ENCODE results near the gene EN1. TPM values are rescaled to one million over a fixed set of nuclear protein-coding genes. Genes with fewer than 3 reads are reported as not detected.

Gene EN1
- total and polyA plus RNA-seq, 2 donors (not counting 3 experiments of a cell fraction or from before 2014, with no cell fraction given): not detected

DNA sequence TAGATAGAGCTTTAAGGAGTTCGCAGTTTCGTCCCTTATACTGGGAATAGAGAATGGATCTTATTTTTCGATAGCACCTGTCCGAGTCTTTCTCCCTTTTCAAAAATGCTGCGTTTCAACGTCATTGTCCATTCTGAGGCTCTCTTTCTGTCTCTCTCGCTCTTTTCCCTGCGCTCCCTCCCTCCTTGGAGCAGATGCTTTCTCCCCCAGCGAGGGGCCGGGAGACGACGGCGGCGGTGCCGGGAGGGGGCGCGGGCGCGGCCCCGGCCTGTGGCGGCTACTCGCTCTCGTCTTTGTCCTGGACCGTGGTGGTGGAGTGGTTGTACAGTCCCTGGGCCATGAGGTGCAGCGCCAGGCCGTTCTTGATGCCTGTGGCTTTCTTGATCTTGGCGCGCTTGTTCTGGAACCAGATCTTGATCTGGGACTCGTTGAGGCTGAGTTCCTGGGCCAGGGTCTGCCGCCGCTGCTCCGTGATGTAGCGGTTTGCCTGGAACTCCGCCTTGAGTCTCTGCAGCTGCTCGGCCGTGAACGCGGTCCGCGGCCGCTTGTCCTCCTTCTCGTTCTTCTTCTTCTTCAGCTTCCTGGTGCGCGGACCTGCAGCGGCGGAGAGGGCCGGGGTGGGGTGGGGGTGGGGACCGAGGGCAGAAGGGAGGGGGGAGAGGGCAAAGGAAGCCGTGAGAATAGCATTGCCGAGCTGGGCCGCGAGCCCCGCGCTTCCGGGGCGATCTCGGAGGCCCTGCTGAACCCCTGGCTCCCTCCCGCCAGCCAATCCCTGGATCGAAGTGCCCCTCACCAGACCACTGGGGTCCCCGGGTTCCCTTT lies 4.6 kb downstream of the EN1 start:
- Histone ChIP-seq H3K79me2 (ENCODE audit: control insufficient read depth, insufficient read depth, low read length) (no peaks in the 10 kb centered on the region), H2AFZ (ENCODE audit: low read depth, low read length) (no peak overlapping the region), H3K9me3 (replicated peaks; ENCODE audit: control insufficient read depth, insufficient read depth, low read length) (no peaks in the 10 kb centered on the region), H3K4me2 (ENCODE audit: insufficient read depth, low read length) (no peak overlapping the region), H3K9ac (replicated peaks; ENCODE audit: extremely low read depth, insufficient read depth, low read length) (no peak overlapping the region), H3K27me3 (ENCODE audit: control insufficient read depth in 2 of 2, insufficient read depth in 2 of 2, low read length in 2 of 2) (peaks cover 83 to 88% of the 10 kb centered on the region in 2 experiments), H3K4me3 (replicated peaks in 1 of 3; ENCODE audit: insufficient read depth in 1 of 3, low read depth in 1 of 3, low read length in 3 of 3) (no peak overlapping the region), H3K36me3 (ENCODE audit: control insufficient read depth in 2 of 2, extremely low read depth in 1 of 2, insufficient read depth in 2 of 2, low read length in 2 of 2) (no peaks in the 10 kb centered on the region), H3K9me1 (replicated peaks; ENCODE audit: control insufficient read depth, extremely low read depth, insufficient read depth, low read length) (no peaks in the 10 kb centered on the region), H4K20me1 (replicated peaks; ENCODE audit: control insufficient read depth, extremely low read depth, insufficient read depth, low read length) (no peaks in the 10 kb centered on the region), H3K4me1 (ENCODE audit: control insufficient read depth, extremely low read depth, insufficient read depth, low read length) (peaks cover 4% of the 10 kb centered on the region), H3K27ac (ENCODE audit: insufficient read depth, low read depth, low read length) (no peak overlapping the region)
- FAIRE-seq: no peak
- peak; percentile 97 for TF ChIP-seq EZH2 (IDR thresholded peaks at IDR 0.05; ENCODE audit: borderline replicate concordance, low read depth, low read length, severe bottlenecking)
- TF ChIP-seq, protein P1, sequence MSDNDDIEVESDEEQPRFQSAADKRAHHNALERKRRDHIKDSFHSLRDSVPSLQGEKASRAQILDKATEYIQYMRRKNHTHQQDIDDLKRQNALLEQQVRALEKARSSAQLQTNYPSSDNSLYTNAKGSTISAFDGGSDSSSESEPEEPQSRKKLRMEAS (IDR thresholded peaks at IDR 0.05; ENCODE audit: insufficient read depth, insufficient read length): no peak
- ChIA-PET CTCF (interaction anchor here (4.5 kb wide), 1 partner anchor 12 kb away, joined by 48 read pairs; no protein-coding TSS in a partner anchor), POLR2A (no interaction called here)
- peak; percentile 20 for DNase-seq (ENCODE audit: low read depth, low spot score)
- no TSS peak for BruUV-seq (replicated peaks)
- dilution Hi-C loops (cut with MboI; ENCODE audit: extremely low pct_ligation_motif_present, low sequenced_read_pairs): no loop called here
- intact Hi-C loops (cut with micrococcal nuclease): no loop called here

DNA sequence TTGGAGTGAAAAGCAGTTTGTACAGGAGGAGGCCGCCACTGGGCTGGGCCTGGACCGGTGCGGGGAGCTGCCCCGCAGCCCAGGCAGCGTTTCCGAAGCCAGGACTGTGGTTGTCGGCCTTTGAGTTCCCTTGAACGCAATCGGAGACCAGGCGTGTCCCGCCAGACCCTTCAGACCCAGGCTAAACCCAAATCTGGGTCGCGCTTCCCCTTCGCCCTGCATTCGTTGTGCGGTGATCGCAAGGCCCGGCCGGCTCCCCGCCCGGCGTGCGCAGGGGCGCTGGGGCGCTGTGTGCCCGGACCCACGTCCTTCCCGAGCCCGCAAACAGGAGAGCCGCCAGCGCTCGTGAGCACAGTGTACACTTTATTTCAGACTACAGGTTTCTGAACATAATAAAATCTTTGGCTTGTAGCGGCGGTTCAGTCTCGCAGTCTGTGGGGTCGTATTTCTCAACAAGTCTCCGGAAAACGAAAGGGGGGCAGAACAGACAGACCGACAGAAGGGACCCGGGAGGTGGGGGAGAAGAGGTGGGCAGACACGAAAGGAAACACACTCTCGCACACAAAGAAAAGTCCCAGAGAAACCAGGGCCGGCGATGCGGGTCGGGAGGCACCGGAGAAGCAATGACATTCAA lies 5.5 kb downstream of the EN1 start:
- H3K4me1 ChIP-seq (ENCODE audit: control insufficient read depth, extremely low read depth, insufficient read depth, low read length): no peaks in the 10 kb centered on the region
- H4K20me1 ChIP-seq (replicated peaks; ENCODE audit: control insufficient read depth, extremely low read depth, insufficient read depth, low read length): no peaks in the 10 kb centered on the region
- DNase-seq (ENCODE audit: low read depth, low spot score) (peak; percentile 19), FAIRE-seq (no peak)
- no peaks in the 10 kb centered on the region for H3K9me1 ChIP-seq (replicated peaks; ENCODE audit: control insufficient read depth, extremely low read depth, insufficient read depth, low read length)
- no TSS peak for BruUV-seq (replicated peaks)
- H3K27ac ChIP-seq (ENCODE audit: insufficient read depth, low read depth, low read length): no peak overlapping the region
- no peak overlapping the region for H3K9ac ChIP-seq (replicated peaks; ENCODE audit: extremely low read depth, insufficient read depth, low read length)
- no peaks in the 10 kb centered on the region for H3K79me2 ChIP-seq (ENCODE audit: control insufficient read depth, insufficient read depth, low read length)
- no peak overlapping the region for H2AFZ ChIP-seq (ENCODE audit: low read depth, low read length)
- H3K9me3 ChIP-seq (replicated peaks; ENCODE audit: control insufficient read depth, insufficient read depth, low read length): no peaks in the 10 kb centered on the region
- H3K4me3 ChIP-seq (replicated peaks in 1 of 3; ENCODE audit: insufficient read depth in 1 of 3, low read depth in 1 of 3, low read length in 3 of 3): no peak overlapping the region
- dilution Hi-C loops (cut with MboI; ENCODE audit: extremely low pct_ligation_motif_present, low sequenced_read_pairs): no loop called here
- no peak overlapping the region for H3K4me2 ChIP-seq (ENCODE audit: insufficient read depth, low read length)
- ChIA-PET POLR2A (no interaction called here), CTCF (interaction anchor here (4.5 kb wide), 1 partner anchor 13 kb away, joined by 48 read pairs; no protein-coding TSS in a partner anchor)
- no peak for TF ChIP-seq FOS (IDR thresholded peaks at IDR 0.05; ENCODE audit: borderline replicate concordance, insufficient read depth, low read length)
- no peak for TF ChIP-seq CTCF (IDR thresholded peaks at IDR 0.05; ENCODE audit: extremely low read depth in 1 of 2, insufficient read depth in 1 of 2, low read depth in 1 of 2, low read length in 2 of 2)
- no peak for TF ChIP-seq POLR2A (IDR thresholded peaks at IDR 0.05; ENCODE audit: low read depth, low read length)
- TF ChIP-seq EZH2 (IDR thresholded peaks at IDR 0.05; ENCODE audit: borderline replicate concordance, low read depth, low read length, severe bottlenecking): no peak
- TF ChIP-seq, protein P1 (IDR thresholded peaks at IDR 0.05; ENCODE audit: insufficient read depth, insufficient read length): no peak
- TF ChIP-seq MYC (IDR thresholded peaks at IDR 0.05; ENCODE audit: low read depth, low read length): no peak
- no peak for TF ChIP-seq JUN (IDR thresholded peaks at IDR 0.05; ENCODE audit: borderline replicate concordance, insufficient read depth, insufficient read length, low read depth)
- intact Hi-C loops (cut with micrococcal nuclease): no loop called here
- no peaks in the 10 kb centered on the region for H3K36me3 ChIP-seq (ENCODE audit: control insufficient read depth in 2 of 2, extremely low read depth in 1 of 2, insufficient read depth in 2 of 2, low read length in 2 of 2)
- peaks cover 87 to 89% of the 10 kb centered on the region in 2 experiments for H3K27me3 ChIP-seq (ENCODE audit: control insufficient read depth in 2 of 2, insufficient read depth in 2 of 2, low read length in 2 of 2)

Measured in endothelial cell of umbilical vein (primary cell).